ENCODE data around the gene RCE1. TPM values are rescaled to one million over a fixed set of nuclear protein-coding genes. Genes with fewer than 3 reads are reported as not detected.
A peak's percentile ranks its signal among the peaks of the same experiment; 100 is the strongest.

RCE1 gene
- total RNA-seq, 1 donor from 2014 or later: 5.6 TPM

DNA sequence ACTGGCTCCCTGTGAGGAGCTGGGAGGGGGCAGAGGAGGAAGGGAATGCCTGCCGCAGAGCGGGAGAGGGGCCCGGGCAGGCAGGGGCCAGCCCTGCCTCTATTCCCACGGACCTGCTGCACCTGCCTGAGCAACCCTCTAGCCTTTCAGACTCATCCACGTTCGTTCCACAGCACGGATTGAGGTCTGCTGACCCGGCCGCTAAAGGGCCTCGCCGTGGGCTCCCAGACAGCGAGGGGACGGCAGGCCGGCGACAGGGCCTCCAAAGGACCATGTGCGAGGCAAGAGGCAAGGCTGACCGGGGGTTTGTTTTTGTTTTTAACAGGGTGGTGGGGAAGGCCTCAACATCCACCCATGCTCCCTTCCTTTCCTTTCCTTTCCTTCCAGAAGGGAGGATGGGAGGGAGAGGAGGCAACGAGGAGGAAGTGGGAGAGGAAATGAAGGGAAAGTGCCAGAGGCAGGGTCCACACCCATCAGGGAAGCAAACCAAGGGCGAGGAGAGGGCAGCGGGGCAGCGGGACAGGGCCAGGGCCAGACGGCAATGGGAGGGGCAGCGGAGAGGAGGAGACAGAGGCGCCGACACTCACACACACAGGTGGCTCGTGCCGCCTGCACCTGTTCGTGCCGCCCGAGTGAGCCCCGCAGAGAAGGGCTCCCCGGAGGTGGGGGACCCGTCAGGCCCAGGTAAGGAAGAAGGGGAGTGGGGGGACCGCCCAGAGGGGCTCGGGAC is 21.1 kb downstream of the RCE1 start:
- no peak for ATAC-seq
- intact Hi-C loops (cut with DNase I): no loop called here
- DNase-seq (ENCODE audit: missing footprints): no peak

DNA sequence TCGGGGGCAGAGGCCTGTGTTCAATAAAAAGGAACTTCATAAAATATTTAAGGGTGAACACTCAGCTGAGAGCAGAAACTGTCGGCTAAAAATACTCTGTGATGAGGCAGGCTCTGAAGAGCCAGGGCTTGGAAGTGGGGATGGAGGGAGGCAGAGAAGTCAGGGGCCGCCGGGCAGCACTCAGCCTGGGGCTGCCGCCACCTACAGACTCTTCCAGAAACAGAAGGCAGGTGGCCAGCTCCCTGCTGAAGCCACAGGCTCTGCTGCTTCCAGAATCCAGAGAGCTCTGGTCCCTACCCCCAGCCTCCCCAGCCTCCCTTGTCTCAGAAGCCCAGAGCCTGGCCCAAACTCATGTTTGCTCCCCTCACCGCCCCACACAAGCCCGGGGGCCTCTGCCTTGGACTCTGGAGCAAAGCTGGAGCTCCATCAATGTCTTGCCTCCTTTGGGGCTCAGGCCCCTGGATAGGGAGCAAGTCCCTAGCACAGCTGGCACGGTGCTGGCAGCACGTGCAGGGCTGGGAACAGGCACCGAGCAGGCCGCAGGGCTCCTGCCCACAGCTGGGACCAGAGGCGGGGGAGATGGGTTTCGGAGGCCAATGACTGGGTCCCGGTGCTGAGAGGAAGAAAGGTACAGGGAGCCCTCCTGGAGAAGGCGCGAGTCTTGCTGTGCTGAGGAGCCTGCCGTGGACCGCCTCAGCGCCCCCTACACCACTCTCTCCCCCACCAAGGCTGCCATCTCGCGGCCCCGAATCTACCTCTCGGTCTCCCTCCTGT is 21.9 kb downstream of the RCE1 start:
- ATAC-seq (no peak), DNase-seq (ENCODE audit: missing footprints) (no peak)
- intact Hi-C loops (cut with DNase I): no loop called here

DNA sequence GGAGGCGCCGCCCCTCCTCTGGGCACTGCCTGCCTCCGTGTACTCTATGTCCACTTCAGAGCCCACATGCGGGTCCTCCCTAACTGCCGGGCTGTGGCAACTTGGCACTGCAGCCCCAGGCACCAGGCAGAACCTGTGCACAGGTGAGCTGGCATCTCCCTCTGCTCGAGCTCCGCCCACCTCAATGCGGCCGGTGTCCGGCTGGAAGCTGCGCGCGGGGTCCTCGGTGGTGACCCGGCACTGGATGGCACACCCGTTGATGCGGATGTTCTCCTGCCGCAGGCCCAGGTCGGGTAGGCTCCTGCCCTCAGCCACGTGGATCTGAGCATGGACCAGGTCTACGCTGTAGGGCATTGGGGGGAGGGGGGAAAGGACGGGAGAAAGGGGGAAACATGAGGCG is 22.8 kb downstream of the RCE1 start:
- intact Hi-C loops (cut with DNase I): no loop called here
- ATAC-seq (no peak), DNase-seq (ENCODE audit: missing footprints) (no peak)

DNA sequence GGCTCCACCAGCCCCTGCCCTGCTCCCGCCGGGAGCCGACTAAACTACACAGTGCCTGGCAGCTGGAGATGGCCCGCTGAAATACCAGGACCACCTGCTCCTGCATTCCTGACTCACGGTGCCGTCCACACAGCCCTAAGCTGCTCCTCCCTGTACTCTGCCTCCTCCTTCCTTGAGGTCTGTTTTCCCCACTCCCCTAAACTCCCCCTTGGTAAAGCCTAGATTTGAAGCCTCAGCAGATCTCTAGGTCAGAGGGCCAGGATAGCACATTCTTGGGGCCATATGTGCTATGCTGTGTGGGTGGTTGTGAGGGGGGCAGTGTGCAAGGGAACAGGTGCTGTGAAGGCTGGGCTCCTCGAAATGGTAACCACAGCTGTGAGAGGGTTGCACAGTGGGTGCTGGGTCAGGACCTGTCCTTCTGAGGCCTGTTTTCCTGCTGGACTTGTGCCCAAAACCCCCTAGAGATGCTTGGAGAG is 23.3 kb downstream of the RCE1 start:
- intact Hi-C loops (cut with DNase I): no loop called here
- no peak for ATAC-seq

DNA sequence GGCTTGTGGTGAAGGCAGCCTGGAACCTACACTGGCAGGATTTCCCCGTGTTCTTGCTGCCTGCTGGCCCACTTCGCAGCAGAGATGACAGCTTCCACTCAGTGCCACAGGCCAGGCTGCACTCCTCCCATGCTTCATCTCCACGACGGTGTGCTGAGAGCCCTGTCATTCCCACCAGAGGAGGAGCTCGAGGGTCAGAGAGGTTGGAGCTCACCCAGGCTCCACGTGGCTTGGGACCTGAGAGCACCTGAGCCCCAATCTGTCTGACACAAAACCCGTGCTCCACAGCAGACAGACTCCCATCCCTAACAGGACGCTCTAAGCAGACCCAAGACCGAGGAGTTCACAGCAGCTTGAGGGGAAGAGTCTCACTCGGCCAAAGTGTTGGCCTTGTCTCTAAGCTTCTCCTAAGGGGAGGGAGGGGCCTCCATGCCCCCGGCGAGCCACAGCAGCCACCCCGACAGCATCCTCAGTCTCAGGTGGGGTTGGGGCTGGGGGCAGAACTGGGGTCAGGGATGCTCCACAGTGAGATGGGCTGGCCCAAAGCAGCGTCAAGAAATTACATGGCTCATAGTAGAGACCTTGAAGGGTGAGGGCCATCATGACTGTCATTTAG is 24.3 kb downstream of the RCE1 start:
- intact Hi-C loops (cut with DNase I): no loop called here
- DNase-seq (ENCODE audit: missing footprints) (no peak), ATAC-seq (no peak)

More for the DNA sequence above, 23.3 kb downstream of the RCE1 start:
- no peak for DNase-seq (ENCODE audit: missing footprints)

DNA sequence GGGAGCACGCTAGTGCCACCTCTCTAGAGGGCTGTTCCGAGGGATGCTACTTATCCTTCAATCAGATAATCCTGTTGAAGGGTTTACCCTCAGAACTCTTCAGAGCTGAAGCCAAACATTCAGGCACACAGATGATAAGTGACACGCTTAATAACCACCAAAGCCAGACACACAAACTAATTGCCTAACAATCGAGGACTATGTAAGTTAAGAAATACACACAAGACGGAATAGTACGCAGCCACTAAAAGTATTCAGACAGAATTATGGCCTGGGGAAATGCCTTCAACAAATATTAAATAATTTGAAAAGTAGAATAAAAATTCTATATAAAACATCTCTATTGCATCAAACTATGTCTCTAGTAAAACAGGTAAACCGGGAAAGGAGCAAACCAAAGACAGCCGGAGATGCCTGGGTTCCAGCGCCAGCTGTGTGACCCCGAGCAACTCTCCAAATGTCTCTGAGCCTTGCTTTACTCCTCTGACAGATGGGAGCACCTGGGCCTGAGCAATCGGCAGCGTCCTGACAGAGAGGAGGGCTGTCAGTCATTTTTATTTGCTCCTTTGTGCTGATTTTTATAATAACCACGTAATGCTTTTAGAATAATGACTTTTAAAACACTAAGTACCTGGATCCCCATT is 25.0 kb downstream of the RCE1 start:
- no peak for ATAC-seq
- no peak for DNase-seq (ENCODE audit: missing footprints)
- intact Hi-C loops (cut with DNase I): no loop called here

DNA sequence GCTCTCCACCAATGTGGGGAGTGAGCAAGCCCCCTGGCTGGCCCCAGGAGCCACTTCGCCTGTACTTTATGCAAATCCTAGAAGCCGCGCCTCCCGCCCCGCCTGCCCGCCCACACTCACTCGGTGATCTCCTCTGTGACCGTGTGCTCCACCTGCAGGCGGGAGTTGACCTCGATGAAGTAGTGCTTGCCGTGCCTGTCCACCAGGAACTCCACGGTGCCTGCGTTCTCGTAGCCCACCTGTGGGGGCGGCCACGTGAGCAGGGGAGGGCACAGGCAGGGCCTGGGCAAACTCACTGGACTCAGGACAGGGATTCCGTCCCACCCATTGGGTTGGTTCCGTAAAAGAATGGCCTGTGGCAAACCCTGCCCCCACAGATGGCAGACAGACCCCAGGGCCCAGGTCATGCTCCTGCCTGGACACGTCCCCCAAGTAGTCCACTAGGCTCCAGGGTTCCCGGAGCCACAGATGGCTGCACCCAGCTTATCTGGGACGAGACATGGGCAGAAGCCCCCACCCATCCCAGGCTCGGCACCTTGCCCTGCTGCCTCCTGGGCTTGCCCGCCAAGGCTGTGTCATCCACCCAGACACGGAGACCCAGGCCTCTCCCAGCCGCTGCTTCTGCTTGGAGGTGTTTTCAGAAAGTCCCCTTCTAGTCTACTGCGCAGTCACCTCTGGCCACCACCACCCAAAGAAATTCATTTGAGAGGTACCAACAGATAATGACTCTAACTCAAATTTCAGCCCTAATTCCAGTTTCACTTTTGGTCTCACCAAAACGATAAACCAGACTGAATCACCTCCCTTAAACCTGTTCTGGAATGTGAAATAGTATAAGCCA is 25.7 kb downstream of the RCE1 start:
- intact Hi-C loops (cut with DNase I): no loop called here
- DNase-seq (ENCODE audit: missing footprints) (no peak), ATAC-seq (peak; percentile 33)

DNA sequence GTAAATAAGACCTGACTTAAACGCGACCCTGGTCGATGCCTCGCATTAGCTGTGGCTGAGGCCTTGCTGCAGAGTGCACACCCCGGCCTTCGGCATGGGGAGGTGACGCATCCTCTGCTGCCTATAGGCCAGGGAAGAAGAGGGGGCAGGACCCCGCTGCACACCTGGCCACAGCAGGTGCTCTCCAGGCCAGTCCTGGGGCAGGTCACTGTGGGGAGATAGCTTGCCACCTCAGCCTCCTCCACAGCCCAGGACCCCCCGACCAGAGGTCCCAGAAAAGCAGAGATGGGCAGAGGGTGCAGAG is 26.3 kb downstream of the RCE1 start:
- intact Hi-C loops (cut with DNase I): no loop called here
- DNase-seq (ENCODE audit: missing footprints) (no peak), ATAC-seq (no peak)

DNA sequence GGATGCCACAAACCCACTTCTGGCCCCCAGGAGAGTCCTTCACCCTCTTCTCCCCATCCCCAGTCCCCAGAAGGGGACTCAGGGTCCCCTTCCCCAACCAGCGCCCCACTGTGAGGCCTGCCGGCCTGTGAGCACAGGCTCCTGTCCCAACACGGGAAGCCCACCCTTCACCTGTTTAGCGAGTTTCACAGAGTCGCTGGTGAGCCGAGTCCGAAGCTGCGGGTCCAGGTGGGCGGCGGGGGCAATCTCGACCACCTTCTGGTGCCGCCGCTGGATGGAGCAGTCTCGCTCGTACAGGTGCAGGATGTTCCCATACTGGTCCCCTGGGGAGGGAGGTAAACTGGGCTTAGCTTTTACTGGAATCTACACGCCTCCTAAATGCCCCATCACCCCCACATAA is 26.9 kb downstream of the RCE1 start:
- DNase-seq (ENCODE audit: missing footprints) (no peak), ATAC-seq (no peak)
- intact Hi-C loops (cut with DNase I): no loop called here

DNA sequence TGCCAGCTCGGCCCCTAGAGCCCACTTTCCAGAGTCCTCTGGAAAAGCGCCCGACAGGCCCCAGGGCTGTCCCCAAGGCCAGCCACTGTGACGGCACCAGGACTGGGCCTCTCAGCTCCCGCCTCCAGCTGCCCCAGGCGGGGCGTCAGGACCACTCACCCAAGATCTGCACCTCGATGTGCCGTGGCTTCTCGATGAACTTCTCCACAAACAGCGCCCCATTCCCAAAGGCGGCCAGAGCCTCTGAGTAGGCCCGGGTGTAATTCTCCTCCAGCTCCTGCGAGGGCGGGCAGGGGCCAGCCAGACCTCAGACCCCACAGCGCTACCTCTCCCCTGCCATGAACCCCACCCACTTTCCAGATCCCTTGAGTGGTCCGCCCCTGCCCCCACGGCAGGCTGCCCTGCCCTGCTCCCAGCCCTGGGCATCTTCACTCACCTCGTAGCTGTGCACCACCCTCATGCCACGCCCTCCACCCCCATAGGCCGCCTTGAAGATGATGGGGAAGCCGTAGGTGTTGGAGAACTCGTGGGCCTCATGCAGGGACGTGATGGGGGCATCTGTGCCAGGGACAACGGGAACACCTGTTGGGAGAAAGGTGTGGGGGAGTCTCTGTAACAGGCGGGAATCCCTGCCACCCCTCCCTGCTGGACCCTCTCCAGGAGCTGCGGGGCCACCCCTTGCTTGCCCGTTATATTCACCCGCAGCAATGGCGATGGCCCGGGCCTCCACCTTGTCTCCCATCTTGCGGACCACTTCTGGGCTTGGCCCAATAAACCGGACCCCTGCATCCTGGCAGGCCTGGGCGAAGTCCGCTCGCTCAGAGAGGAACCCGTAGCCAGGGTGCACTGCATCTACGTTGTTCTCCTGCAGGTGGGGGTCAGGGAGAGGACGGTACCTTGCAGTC is 27.6 kb downstream of the RCE1 start:
- DNase-seq (ENCODE audit: missing footprints) (no peak), ATAC-seq (no peak)
- intact Hi-C loops (cut with DNase I): no loop called here

DNA sequence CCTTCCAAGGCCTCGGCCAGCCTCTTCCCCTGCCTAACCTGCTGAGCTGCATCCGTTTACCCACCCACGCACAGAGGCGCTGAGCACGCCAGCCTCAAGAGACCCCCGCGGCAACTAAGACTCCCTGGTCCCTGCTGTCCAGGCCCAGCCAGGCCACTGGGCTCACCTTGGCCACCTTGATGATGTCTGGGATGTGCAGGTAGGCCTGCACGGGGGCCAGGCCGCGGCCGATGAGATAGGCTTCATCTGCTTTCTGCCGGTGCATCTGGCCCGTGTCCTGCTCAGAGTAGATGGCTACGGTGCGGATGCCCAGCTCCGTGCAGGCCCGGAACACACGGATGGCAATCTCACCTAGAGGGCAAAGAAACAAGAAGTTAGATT is 28.3 kb downstream of the RCE1 start:
- DNase-seq (ENCODE audit: missing footprints) (no peak), ATAC-seq (no peak)
- intact Hi-C loops (cut with DNase I): no loop called here

DNA sequence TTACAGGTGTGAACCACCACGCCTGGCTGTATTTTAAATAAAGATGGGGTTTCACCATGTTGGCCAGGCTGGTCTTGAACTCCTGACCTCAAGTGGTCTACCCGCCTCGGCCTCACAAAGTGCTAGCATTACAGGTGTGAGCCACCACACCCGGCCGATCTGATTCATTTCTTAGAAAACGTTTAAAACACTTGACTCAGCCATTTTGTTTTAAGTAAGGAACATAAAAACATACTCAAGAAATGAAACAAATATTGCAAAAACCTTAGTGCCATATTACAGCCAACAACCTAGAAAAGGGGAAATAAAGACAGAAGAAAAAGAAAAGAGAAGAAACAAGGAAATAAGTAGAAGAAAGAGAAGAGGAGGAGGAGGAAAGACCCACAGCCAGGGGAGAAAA is 31.0 kb downstream of the RCE1 start:
- ATAC-seq (no peak), DNase-seq (ENCODE audit: missing footprints) (no peak)

DNA sequence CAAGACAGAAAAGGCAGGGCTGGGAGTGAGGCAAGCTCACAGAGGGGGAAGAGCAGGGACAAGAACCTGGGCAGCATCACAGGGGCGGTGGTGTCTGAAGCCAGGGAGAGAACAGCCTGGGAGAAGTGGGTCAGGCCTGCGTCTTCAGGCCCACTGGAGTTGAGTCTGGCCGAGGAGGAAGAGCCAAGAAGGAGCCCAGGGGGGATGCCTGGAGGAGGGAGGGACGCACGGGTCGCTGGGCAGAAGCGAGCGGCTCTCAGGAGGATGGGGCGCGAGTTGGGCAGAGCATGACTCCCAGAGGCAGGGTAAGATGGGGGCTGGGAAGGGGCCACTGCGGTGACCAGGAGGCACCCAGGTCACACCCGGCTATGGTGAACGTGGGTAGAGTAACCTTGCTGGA is 32.1 kb downstream of the RCE1 start:
- intact Hi-C loops (cut with DNase I): no loop called here
- no peak for DNase-seq (ENCODE audit: missing footprints)
- no peak for ATAC-seq

More for the DNA sequence above, 31.0 kb downstream of the RCE1 start:
- intact Hi-C loops (cut with DNase I): no loop called here

DNA sequence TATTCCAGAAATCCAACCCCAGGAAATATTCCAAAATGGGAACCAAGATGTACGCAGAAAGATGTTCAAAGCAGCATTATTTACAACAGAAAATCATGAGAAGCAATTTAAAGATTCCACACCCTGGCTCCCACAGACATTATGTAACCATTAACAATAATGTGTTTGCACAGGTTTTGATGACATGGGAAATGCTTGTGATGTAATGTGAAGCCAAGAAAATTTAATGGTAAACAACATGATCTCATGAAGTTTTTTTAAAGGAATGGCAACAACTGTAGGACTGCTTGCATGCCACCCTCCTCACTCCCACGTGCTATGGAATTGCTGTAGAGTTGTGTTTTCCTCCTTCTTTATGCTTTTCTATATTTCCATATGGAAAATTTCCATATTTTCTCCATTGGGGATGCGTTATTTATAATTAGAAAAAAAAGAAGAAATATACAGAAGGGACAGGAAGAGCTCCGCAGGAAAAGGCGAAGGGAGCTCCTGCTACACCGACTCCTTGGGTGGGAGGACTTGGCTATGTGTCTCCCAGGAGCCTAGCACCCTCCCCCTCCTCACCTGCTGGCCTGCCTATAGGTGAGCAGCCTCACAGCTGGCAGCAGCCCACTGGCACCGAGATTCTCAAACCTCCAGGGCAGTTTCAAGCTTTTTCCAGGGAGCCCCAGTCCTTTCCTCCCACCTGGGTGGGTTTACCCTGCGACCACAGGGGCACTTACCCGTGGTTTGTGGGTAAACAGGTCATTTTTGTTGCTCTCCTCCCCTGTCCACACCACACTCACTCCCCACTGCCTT is 34.5 kb downstream of the RCE1 start:
- DNase-seq (ENCODE audit: missing footprints) (no peak), ATAC-seq (no peak)
- intact Hi-C loops (cut with DNase I): no loop called here

DNA sequence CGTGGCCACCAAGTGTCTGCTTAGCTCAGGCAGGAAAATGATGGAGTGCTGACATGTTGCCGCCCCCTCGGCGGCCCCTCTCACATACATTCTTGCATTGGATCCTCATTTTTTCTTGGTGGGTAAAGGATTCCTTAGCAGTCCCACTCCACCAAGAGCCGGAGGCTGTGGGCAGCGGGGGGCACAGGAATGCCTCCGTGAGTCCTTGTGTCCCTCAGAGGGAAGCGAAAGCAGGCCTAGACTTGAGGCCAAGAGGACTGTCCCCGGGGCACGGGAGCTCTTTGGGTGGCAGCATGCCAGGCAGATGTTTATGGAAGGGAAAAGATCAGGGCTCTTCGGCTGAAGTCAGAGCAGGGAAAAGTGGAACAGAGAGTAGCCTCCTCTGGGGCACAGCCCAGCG is 35.2 kb downstream of the RCE1 start:
- DNase-seq (ENCODE audit: missing footprints) (no peak), ATAC-seq (no peak)
- intact Hi-C loops (cut with DNase I): no loop called here

DNA sequence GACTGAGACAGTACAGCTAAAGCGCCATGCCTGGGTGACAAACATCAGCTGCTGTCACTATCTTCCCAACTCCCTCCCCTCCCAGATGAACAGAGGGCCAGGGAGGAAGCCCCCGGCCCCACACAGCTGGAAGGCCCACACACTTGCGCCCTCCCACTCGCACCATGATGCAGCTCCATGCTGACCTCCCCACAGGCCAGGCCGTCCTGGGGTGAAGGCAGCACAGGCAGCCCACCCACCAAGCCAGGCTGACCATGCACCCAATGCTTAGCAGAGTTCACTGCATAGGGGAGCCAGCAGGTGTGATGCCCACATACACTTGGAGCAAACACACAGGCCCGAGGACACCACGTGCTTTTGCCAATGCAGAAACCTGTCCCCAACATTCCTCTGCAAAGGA is 35.8 kb downstream of the RCE1 start:
- DNase-seq (ENCODE audit: missing footprints) (no peak), ATAC-seq (no peak)
- intact Hi-C loops (cut with DNase I): no loop called here

DNA sequence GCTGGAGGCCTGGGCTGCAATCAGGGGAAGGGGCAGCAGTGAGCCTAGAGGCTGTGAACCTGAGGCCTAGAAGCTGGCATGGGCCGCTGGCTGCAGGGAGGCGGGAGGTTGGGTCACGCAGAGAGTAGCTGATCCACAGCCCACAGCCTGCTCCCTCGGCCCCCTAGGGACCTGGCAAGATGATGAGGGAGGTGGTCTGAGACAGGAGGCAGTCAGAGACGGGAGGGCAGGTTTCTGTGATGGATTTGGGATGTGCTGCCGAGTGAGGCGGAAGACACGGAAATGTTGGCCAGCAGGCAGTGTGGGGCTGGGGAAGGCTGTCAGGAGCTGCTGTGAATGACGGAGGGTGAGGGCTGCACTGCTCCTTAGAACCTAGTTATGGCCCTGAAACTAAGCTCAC is 36.3 kb downstream of the RCE1 start:
- no peak for DNase-seq (ENCODE audit: missing footprints)
- ATAC-seq: no peak
- intact Hi-C loops (cut with DNase I): no loop called here
